K562 (cell line): Measurements from ENCODE around the gene ADAT1. TPM values are rescaled to one million over a fixed set of nuclear protein-coding genes. Genes with fewer than 3 reads are reported as not detected.
A peak's percentile ranks its signal among the peaks of the same experiment; 100 is the strongest.

Source experiments
- BRF1 ChIP-seq: IDR thresholded peaks from 3 replicates; pipeline ENCODE4 v1.6.1; 2011; ENCODE audit warnings: borderline replicate concordance, mild to moderate bottlenecking; ENCODE audit not compliant: insufficient read length; ENCODE audit errors: extremely low read depth
- CREM ChIP-seq: IDR thresholded peaks from 2 replicates; pipeline ENCODE4 v1.6.1; 2014; ENCODE audit warnings: antibody characterized with exemption, low read depth
- EP400 ChIP-seq: fragments of 450-650 bp; IDR thresholded peaks from 2 replicates; pipeline ENCODE4 v1.6.1; 2017; ENCODE audit warnings: antibody characterized with exemption, mild to moderate bottlenecking, moderate library complexity
- FIP1L1 ChIP-seq: fragments of 200-400 bp; formaldehyde crosslinking; IDR thresholded peaks from 2 replicates; pipeline ENCODE4 v1.6.1; 2018; ENCODE audit warnings: mild to moderate bottlenecking, low read depth, low read length; ENCODE audit not compliant: poor library complexity, severe bottlenecking
- FOXK2 ChIP-seq, 2 experiments: fragments of 450-650 bp; IDR thresholded peaks in 1 of 2; conservative IDR thresholded peaks in 1 of 2; 2 replicates each; pipeline ENCODE4 v1.6.1; 2016; ENCODE audit warnings: low read depth in 2 of 2, mild to moderate bottlenecking in 1 of 2
- KAT7 ChIP-seq: sonication (generic); formaldehyde crosslinking; IDR thresholded peaks from 2 replicates; pipeline ENCODE4 v1.8.0; 2022; ENCODE audit warnings: missing genetic modification reagents, mild to moderate bottlenecking, borderline replicate concordance
- PATZ1 ChIP-seq: fragments of 250-450 bp; sonication (Bioruptor Pico); IDR thresholded peaks from 2 replicates; pipeline ENCODE4 v1.5.0; 2020; ENCODE audit warnings: mild to moderate bottlenecking, borderline replicate concordance
- PRDM10 ChIP-seq: fragments of 450-650 bp; IDR thresholded peaks from 2 replicates; pipeline ENCODE4 v1.6.1; 2018; ENCODE audit not compliant: partially characterized antibody
- SAP30 ChIP-seq: fragments of 200-600 bp; sonication (generic); IDR thresholded peaks from 2 replicates; pipeline ENCODE4 v1.6.1; 2012; ENCODE audit warnings: borderline replicate concordance, low read depth, mild to moderate bottlenecking, moderate library complexity, low read length, control low read depth, inconsistent platforms; ENCODE audit not compliant: insufficient read depth, poor library complexity, severe bottlenecking
- STAT5A ChIP-seq: IDR thresholded peaks from 2 replicates; pipeline ENCODE4 v1.6.1; 2012; ENCODE audit warnings: low read length, inconsistent platforms, borderline replicate concordance
- TGIF2 ChIP-seq: sonication (generic); formaldehyde crosslinking; IDR thresholded peaks from 2 replicates; pipeline ENCODE4 v1.8.1; 2022; ENCODE audit warnings: mild to moderate bottlenecking, missing genetic modification reagents, moderate library complexity
- ZC3H4 ChIP-seq: sonication (generic); formaldehyde crosslinking; IDR thresholded peaks from 2 replicates; pipeline ENCODE4 v1.9.0; 2021; ENCODE audit warnings: missing genetic modification reagents, borderline replicate concordance
- ZNF57 ChIP-seq: fragments of 450-650 bp; formaldehyde crosslinking; IDR thresholded peaks from 2 replicates; pipeline ENCODE4 v1.4.0; 2020; ENCODE audit warnings: mild to moderate bottlenecking, moderate library complexity
- ZSCAN29 ChIP-seq: fragments of 450-650 bp; IDR thresholded peaks from 2 replicates; pipeline ENCODE4 v1.6.1; 2017
- polyA plus RNA-seq, 8 experiments: library from polyadenylated mRNA; depleted of rRNA in 4 of 8; stranded (reverse) in 5 of 8; unstranded in 3 of 8; fragments of >200 nt; fragmentation: Nextera tagmentation in 2 of 8; fragmentation: Illumina TruSeq in 1 of 8; extraction: Ambion mirVana in 2 of 8; extraction: Trizol in 1 of 8; gene quantifications; 2 replicates each; pipeline versions ENCODE4 v1.2.1 to v1.2.3, GENCODE V29; 2011 to 2014; ENCODE audit warnings: inconsistent platforms in 1 of 8, missing spikeins in 1 of 8
- total RNA-seq, 7 experiments: library from RNA; depleted of rRNA in 6 of 7; stranded (reverse); fragments of >200 nt in 6 of 7; fragmentation: Illumina TruSeq in 2 of 7; extraction: Trizol in 2 of 7; gene quantifications; 2 replicates each; pipeline versions ENCODE4 v1.2.1 to v1.2.3, GENCODE V29; 2011 to 2021; ENCODE audit warnings: low replicate concordance in 1 of 7
- TF ChIP-seq, protein P1 (sequence below): fragments of 450-650 bp; IDR thresholded peaks from 2 replicates; pipeline ENCODE4 v1.6.1; 2016; ENCODE audit warnings: missing biosample characterization, missing genetic modification characterization
- TF ChIP-seq, protein P2 (sequence below): sonication (generic); formaldehyde crosslinking; IDR thresholded peaks from 2 replicates; pipeline ENCODE4 v1.8.0; 2022; ENCODE audit warnings: mild to moderate bottlenecking, low read depth, missing genetic modification reagents

ADAT1 gene
- total and polyA plus RNA-seq, 9 of the 15 experiments (the other 6 are each of a cell fraction or from before 2014, with no cell fraction given), result 16.0 to 36.7 (median 28.2) TPM

GRCh38 chr16:75555707-75556430 lies 67.2 kb downstream of the ADAT1 start, which contains the start of gene TMEM231 (continued):
- TF ChIP-seq PRDM10 (no peak), ZC3H4 (CRISPR knock-in tag) (no peak), EP400 (peak; percentile 77; the same call in 1 of the 2 replicates), FOXK2 (conservative IDR thresholded peaks at IDR 0.05 in 1 of 2, IDR thresholded peaks at IDR 0.05 in 1 of 2; ENCODE audit: low read depth in 2 of 2) (peak in 1 of 2 experiments; percentile 74; a peak in 2 of 4 replicates), KAT7 (no peak), ZSCAN29 (no peak), SAP30 (peak; percentile 95), STAT5A (no peak), PATZ1 (CRISPR knock-in tag) (no peak), FIP1L1 (peak; percentile 34), CREM (peak; percentile 58; the same call in 1 of the 2 replicates), ZNF57 (no peak), TGIF2 (no peak), BRF1 (no peak)
- TF ChIP-seq, protein P1, sequence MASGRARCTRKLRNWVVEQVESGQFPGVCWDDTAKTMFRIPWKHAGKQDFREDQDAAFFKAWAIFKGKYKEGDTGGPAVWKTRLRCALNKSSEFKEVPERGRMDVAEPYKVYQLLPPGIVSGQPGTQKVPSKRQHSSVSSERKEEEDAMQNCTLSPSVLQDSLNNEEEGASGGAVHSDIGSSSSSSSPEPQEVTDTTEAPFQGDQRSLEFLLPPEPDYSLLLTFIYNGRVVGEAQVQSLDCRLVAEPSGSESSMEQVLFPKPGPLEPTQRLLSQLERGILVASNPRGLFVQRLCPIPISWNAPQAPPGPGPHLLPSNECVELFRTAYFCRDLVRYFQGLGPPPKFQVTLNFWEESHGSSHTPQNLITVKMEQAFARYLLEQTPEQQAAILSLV, result no peak
- TF ChIP-seq, protein P2, sequence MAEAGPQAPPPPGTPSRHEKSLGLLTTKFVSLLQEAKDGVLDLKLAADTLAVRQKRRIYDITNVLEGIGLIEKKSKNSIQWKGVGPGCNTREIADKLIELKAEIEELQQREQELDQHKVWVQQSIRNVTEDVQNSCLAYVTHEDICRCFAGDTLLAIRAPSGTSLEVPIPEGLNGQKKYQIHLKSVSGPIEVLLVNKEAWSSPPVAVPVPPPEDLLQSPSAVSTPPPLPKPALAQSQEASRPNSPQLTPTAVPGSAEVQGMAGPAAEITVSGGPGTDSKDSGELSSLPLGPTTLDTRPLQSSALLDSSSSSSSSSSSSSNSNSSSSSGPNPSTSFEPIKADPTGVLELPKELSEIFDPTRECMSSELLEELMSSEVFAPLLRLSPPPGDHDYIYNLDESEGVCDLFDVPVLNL, result 0 out of 2 replicates have a peak, but pooled peaks have one; percentile 38
